HG03378 (cell line): Measurements from ENCODE around the gene MRPL23.

Experiments
- ATAC-seq: cut with Tn5 transposase; IDR thresholded peaks from one replicate; pipeline ENCODE4 v1.9.1; 2021; ENCODE audit warnings: mild to moderate bottlenecking, moderate library complexity; ENCODE audit not compliant: unreplicated experiment

The MRPL23 gene

GRCh38 chr11:1946812-1947484 is at the start of gene MRPL23:
Gene MRPL23, plus strand, starts transcription at chr11:1947332. Its CDS starts 31 bp downstream, at chr11:1947363.
- ATAC-seq, result no peak

GRCh38 chr11:1899090-1899489 is 48.0 kb upstream of the MRPL23 start:
- no peak for ATAC-seq

DNA sequence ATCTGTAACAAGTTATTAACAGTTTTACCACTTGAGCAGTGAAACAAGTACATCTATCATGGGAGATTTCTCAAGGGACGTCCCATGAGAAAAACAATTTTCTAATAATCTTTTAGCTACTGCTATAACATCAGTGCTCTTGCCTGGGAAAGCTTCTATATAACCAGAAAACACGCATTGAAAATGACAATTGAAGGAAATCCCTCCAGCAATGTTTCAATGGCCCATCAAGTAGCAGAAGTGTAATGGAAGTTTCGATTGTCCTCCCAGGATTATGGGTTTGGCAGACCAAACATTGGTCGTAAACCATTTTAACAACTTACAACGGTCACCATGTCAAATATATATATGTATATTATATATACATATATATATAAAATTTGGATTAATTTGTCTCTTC is 47.4 kb upstream of the MRPL23 start:
- ATAC-seq, result no peak

GRCh38 chr11:1906181-1906580 is 41.0 kb upstream of the MRPL23 start:
- no peak for ATAC-seq

DNA sequence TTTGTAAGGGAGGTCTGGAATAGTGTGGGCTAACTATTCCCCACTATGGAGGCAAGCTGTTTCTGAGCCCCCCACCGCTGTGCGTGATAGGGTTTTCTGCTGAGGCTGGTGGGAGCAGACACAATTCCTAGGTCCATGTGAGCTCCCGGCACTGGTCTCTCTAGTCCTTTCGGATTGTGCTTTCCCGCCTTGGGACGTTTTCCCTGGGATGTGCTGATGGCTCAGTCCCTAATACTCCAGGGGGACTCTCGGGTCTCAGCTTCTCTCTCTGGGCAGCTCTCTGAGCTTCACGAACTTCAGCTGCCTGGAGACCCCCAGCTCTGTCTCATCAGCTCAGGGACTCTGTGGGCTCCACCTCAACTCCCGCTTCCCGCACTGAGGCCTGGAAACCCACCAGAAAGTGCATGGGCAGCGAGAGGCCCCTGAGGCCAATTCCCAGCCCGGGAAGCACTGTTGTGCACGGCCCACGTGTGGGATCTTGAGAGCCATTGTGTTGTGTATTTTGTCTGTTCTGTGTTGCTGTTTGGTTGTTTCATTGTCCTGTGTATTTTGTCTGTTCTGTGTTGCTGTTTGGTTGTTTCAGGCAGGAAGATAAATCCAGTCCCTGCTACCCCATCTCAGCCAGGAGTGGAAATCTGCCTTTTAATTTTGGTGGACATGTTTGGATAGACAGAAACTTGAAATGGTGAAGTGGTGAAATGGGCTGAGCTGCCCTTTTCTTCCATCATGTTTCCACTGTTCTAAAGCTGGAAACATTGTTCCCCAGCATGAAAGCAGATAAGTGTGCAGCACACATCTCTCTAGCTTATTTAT is 40.3 kb upstream of the MRPL23 start:
- no peak for ATAC-seq

GRCh38 chr11:1908618-1909017 is 38.5 kb upstream of the MRPL23 start:
- ATAC-seq, result no peak

- ATAC-seq, result no peak
Observed at GRCh38 chr11:1909524-1909923, 37.6 kb upstream of the MRPL23 start.

GRCh38 chr11:1912289-1912878 is 34.7 kb upstream of the MRPL23 start:
- ATAC-seq, result no peak

DNA sequence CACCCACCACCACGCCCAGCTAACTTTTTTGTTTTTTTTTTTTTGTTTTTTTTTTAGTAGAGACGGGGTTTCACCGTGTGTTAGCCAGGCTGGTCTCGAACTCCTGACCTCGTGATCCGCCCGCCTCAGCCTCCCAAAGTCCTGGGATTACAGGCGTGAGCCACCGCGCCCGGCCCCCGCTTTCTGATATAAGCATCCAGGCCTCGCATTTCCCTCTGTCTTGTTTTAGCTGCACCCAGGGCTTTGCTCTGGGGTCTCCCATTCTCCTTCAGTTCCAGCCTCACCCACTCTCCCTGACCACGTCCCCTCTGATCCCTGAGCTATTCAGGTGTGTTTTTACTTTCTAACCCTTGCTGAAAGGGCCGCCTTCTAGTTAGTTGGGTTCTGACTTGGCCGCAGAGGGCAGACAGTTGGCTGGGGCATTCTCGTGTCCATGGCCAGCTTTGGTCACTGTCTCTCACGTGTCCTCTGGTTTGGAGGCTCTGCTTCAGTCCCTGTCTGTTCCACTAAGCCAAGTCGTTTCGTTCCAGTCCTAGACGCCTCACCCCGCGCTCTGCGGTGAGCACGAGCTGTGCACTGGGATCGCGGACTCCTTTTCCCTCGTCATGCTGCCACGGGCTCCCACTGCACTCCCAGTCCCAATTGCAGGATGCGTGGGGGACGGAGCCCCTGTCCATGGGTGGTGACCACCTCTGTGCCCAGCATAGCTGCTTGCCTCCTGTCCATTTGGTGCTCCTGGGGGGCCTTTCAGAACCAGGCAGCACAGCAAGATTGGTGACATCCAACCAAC is 33.7 kb upstream of the MRPL23 start:
- ATAC-seq, result no peak

GRCh38 chr11:1915795-1916131 is 31.4 kb upstream of the MRPL23 start:
- ATAC-seq, result no peak

DNA sequence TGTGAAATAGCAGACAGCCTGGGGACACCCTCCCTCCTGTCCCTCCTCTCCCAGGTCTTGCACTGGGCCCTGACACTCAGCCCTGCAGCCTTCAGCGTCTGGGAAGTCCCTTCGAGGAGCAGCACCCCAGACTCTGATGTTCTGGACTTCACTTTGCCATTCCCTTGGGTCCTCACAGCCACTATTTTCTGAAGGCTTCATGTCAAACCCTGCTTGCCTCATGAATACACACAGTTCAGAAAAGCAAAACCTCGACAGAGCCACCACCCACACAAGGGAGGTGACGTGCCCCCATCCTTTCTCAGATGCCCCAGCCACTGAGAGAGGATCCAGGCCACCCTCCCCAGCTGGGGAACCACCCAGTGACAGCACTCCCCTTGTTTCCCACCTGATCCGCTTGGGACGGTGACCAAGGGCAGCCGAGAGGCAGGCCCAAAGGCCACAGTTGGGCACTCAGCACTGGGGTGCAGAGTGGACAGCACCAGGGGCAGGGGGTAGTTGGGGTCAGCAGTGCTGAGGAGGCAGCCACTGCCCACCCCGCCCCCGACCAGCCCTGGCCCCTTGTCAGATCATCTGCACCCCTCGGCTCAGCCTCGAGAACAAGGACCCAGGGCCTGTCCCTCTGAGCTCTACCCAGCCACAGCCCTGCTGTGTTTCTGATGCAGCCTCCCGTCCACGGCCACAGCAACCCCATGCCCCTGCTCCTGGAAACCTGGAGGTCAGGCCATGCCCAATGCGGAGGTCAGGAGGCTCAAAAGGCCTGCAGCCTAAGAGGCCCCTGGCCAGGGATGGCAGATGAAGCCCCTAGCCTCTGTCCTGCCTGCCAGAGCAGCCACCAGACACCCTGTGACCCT is 30.8 kb upstream of the MRPL23 start:
- ATAC-seq, result peak; percentile 48

DNA sequence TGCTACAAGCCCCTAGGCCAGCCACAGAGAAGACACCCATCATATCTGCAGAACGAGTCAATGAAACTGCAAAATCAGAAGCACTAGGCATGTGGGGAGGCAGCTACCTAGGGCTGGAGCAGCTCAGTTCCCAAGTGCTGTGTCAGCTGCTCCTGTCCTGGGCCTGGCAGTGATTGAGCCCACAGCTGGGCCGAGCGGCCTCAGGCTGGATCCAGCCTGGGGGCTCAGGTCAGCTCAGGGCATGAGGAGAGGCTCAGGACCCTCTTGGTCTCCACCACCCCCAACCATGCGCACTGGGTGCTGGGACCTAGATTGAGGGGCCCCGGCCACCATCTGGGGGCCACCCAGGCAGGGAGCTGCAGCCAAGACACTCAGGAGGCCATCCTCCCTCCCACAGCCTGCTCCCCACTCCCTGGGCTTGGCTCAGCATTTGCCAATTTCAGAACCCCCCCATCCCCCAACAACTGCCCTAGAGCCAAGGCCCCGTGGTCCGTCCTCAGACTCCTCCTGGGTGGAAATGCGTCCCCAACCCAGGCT is 30.1 kb upstream of the MRPL23 start:
- ATAC-seq, result no peak

DNA sequence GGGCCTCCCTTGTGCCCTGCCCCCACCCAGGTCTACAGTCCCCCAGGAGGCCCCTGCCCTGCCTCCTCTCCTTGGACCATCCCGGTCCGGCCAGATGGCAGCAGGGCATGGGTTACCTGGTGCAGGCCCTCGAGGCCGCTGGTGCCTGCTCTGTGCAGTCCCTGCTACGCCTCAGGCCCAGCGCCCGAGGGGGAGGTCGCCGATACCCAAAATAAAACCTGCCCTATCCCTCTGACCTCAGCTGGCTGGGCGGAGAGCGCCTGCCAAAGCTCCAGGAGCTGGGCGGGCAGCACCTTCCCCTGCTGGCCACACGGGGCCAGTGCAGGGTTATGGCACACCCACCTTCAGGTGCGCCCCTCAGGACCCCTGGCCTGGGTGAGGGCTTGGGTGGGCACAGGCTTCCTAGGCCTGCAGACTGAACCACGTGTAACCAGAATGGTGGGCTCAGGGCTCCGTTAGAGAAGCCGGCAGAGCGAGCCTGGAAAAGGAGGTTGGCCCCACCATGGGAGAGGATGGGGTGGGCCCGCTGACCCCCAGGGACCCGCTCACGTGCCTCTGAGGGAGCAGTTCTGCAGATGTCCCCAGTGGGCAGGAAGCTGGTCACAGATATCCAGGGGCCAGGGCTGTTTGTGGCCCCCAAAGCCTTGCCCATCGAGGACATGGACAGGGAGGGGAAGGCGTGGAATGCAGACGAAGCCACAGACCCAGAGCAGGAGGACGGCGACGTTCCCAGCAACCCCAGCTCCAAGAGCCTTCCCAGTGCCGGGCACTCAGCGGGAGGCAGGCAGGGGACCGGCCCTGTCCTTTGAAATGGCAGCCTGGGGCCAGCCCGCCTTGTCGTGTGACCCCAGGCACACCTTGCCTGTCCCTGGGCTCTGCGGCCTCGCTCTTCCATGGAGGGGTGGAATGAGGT is 29.4 kb upstream of the MRPL23 start:
- ATAC-seq, result no peak

DNA sequence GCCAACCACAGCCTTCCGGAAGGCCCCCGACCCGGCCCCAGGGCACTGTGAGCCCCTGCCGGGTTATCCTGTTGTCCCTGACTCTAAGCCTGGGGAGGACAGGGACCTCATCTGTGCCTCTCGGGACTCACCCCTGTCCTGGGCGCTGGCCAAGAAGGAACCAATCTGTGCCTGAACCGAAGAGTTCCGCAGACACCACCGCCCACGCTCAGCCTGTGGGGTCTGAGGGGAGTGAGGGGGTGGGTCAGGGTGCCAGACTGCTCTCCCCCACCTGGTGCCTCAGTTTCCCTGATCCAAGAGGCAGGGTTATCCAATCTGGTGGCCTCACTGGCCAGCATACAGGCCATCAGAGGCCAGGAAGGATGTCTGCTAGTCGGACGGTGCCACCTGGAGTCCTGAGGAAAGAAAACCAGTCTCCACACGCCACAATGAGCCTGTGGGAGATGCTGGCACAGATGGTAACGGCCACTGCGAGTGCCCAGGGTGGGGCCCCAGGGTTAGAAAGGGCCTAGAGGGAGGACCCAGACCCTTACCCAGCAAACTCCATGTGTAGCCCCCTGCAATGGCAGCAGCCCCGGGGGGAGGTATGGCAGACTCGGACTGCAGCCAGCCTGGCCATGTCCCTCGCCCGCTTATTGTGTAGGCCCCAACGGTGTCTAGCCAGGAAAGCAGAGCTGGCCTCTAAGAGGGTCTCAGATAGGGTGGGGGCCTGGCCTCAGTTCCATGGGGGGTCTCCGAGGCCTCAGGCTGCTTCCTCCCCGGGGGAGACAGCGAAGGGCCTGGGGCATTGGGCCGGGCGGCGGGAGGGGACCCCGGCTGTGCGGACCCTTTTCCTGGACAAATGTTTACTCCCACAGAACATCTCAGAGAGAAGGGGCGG is 28.5 kb upstream of the MRPL23 start:
- no peak for ATAC-seq

DNA sequence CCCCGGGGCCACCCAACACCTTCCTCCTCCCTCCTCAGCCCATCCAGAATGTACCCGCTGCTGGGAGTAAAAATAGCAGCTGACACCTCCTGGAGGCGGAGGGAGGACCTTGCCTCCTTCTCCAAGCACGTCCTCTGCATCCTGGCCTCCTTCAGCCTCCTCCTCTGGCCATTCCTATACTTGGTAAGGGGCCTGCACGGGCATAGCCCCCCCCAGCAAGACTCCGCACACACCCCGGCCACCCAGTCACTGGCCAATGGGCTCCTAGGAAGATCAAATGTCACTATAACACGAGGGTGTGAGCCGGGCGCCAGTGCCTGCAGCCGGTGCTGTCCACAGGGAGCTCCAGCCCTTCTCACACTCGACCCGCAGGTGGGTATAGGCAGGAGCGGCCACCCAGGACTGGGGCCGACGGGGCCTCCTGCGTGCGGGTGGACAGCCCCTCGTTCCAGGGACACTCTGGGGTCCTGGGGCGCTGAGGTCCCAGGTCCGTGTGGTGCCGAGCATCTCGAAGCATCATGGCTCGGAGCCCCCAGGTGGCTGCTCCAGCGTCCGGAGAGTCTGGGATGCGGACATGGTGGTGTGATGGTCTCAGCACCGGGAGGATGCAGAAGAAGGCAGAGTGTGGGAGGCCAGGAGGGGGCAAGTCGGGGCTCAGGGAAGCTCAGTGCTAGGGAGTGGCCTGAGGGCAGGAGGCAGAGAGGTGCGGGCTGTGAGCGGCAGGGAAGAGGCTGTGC is 27.6 kb upstream of the MRPL23 start, which contains the start of gene TNNT3:
Gene TNNT3, plus strand, starts transcription at position 313 of the 737 bp plus-strand sequence. CDS start 3,172 bp downstream, outside the sequence.
- no peak for ATAC-seq

DNA sequence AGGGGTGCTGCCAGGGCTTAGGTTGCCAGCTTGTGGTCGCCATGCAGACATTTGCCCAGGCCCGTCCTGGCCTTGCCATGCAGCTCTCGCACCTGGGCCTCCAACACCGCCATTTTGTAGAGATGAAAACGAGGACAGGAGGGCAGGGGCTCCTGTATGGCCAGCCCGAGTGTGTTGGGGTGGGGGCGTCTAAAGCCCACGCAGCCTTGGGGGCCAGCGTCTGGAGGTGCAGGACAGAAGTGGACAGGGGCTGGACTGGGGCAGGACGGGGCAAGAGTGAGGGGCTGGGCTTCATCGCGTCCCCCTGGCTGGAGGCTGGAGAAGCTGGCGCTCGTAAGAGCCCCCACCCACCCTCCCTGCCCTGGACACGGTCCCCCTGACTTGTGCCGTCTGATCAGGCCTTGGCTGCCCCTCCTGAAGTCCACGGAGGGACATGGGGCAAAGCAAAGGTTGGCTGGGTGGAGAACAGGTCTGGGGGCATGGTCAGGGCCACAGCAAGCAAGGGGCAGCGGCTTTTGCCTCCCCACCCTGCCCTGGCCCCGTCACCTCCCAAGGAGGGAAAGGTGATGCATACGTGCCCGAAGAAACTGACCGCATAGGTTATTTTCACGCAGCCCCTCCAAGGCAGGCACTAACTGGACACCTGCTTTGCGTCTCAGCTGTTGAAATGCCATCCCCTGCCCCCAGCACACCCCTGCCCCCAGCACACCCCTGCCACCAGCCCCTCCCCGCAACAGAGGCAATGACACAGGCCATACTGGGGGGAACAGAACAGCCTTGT is 26.8 kb upstream of the MRPL23 start:
- ATAC-seq, result no peak
